Muscle layer of duodenum (tissue), 2 donors: ENCODE results near the gene PTPRD.

Experiments
- H3K27ac ChIP-seq: one replicate; pipeline ENCODE4 v1.7.0; 2013; ENCODE audit warnings: mild to moderate bottlenecking, low read length
- H3K27me3 ChIP-seq: one replicate; pipeline ENCODE4 v1.7.0; 2013; ENCODE audit warnings: low read depth, mild to moderate bottlenecking, control low read depth, low read length
- H3K36me3 ChIP-seq, 2 donors: one replicate each; pipeline ENCODE4 v1.7.0; 2013; ENCODE audit warnings: low read length in 2 of 2, control low read depth in 1 of 2, mild to moderate bottlenecking in 1 of 2; ENCODE audit not compliant: insufficient read depth in 2 of 2, control insufficient read depth in 1 of 2
- H3K4me1 ChIP-seq, 2 donors: one replicate each; pipeline ENCODE4 v1.7.0; 2013; ENCODE audit warnings: low read length in 2 of 2, mild to moderate bottlenecking in 2 of 2, control low read depth in 1 of 2, moderate library complexity in 1 of 2; ENCODE audit not compliant: insufficient read depth in 2 of 2, control insufficient read depth in 1 of 2
- H3K4me3 ChIP-seq, 2 donors: one replicate each; pipeline ENCODE4 v1.7.0; 2013; ENCODE audit warnings: low read length in 2 of 2, low read depth in 1 of 2, mild to moderate bottlenecking in 1 of 2
- H3K9me3 ChIP-seq, 2 donors: one replicate each; pipeline ENCODE4 v1.7.0; 2013; ENCODE audit warnings: low read length in 2 of 2, control low read depth in 1 of 2, mild to moderate bottlenecking in 1 of 2; ENCODE audit not compliant: control insufficient read depth in 1 of 2
- donor health status: healthy.

PTPRD gene

DNA sequence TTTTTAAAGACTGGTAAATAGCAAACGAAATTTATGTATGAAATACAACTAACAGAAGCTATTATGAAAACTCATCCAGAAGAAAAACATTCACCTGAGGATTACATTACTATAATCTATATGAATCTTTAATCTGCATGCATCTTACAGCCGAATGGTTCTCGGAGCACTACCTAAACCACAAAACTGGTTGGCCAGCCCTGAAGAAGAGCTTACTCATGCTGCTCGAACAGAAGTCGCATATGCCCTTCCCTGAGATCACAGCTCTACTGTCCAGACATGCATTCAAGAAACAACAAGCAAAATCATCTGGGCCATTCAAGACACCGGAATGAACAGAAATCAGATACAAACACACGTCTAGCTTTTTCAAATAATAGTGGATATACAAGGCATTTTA, 1882.2 kb downstream of the PTPRD start:
- no peak overlapping the region for H3K4me3 ChIP-seq
- no peaks in the 10 kb centered on the region for H3K36me3 ChIP-seq
- H3K27ac ChIP-seq = no peak overlapping the region
- no peaks in the 10 kb centered on the region for H3K27me3 ChIP-seq
- H3K9me3 ChIP-seq = no peaks in the 10 kb centered on the region
- H3K4me1 ChIP-seq = no peaks in the 10 kb centered on the region

DNA sequence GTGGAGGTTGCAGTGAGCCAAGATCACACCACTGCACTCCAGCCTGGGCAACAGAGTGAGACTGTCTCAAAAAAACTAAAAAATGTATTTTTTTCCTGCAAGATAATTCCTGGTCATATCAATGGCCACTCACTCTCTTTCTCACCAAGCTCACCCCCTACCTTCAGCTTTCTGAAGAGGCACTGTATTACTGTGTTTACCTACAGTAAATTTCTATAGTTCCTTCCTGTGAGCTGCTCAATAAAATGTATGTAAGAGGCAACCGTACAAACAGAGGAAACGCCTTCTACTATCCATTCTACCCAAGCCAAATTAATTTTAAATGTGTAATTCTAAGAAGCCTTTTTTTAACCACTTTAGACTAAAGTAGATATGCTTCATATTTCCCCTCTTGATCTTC, 1883.9 kb downstream of the PTPRD start:
- Histone ChIP-seq H3K4me1 (no peaks in the 10 kb centered on the region), H3K36me3 (no peaks in the 10 kb centered on the region), H3K27me3 (no peaks in the 10 kb centered on the region), H3K9me3 (no peaks in the 10 kb centered on the region), H3K4me3 (no peak overlapping the region), H3K27ac (no peak overlapping the region)

DNA sequence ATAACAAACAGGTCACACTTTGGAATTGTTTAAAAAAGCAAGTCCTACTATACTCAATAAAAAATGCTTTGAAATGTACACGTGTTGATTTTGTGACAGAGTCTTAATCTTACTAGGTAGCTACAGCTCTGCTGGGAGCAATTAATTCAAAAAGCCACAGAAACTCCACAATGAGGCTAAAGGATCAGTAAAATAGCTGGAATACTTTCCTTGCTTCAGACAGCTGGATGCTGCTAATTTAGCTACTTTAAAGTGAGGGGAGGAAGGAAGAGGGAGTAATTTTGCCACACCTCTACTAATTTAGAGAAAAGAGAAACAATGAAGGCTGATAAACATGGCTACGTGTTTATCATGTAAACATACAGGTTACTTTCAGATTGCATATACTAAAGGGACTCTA, 1885.6 kb downstream of the PTPRD start:
- Histone ChIP-seq H3K36me3 (no peaks in the 10 kb centered on the region), H3K9me3 (no peaks in the 10 kb centered on the region), H3K27ac (no peak overlapping the region), H3K27me3 (no peaks in the 10 kb centered on the region), H3K4me1 (no peaks in the 10 kb centered on the region), H3K4me3 (no peak overlapping the region)

DNA sequence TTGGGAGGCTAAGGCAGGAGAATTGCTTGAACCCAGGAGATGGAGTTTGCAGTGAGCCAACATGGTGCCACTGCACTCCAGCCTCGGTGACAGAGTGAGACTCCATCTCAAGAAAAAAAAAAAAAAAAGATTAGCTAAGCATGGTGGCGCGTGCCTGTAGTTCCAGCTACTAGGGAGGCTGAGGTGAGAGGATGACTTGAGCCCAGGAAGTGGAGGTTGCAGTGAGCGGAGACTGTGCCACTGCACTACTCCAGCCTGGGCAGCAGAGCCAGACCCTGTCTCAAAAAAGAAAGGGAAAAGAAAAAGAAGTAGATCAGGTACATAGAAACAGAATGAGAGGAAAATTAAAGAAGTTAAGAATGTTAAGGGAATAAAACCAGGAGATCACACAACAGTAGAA, 1886.1 kb downstream of the PTPRD start:
- Histone ChIP-seq H3K4me3 (no peak overlapping the region), H3K36me3 (no peaks in the 10 kb centered on the region), H3K4me1 (no peaks in the 10 kb centered on the region), H3K27ac (no peak overlapping the region), H3K27me3 (no peaks in the 10 kb centered on the region), H3K9me3 (no peaks in the 10 kb centered on the region)

DNA sequence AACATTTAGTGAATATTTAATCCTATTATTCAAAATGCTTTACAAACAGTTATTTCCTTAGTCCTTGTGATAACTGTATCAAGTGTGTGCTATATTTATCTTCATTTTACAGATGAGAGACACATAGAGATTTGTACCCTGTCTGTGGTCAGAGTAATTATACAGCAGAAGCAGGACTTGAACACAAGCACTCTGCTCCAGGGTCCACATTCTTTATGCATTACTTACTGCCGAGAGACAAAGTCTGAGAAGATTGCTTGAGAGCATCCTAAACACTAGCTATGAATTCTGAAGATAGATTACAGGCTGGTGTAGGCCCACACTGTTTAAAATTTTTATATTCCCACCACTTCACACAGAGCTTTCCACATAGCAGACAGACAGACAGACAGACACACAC, 1887.2 kb downstream of the PTPRD start:
- Histone ChIP-seq H3K9me3 (no peaks in the 10 kb centered on the region), H3K36me3 (no peaks in the 10 kb centered on the region), H3K27ac (no peak overlapping the region), H3K4me3 (no peak overlapping the region), H3K4me1 (no peaks in the 10 kb centered on the region), H3K27me3 (no peaks in the 10 kb centered on the region)

DNA sequence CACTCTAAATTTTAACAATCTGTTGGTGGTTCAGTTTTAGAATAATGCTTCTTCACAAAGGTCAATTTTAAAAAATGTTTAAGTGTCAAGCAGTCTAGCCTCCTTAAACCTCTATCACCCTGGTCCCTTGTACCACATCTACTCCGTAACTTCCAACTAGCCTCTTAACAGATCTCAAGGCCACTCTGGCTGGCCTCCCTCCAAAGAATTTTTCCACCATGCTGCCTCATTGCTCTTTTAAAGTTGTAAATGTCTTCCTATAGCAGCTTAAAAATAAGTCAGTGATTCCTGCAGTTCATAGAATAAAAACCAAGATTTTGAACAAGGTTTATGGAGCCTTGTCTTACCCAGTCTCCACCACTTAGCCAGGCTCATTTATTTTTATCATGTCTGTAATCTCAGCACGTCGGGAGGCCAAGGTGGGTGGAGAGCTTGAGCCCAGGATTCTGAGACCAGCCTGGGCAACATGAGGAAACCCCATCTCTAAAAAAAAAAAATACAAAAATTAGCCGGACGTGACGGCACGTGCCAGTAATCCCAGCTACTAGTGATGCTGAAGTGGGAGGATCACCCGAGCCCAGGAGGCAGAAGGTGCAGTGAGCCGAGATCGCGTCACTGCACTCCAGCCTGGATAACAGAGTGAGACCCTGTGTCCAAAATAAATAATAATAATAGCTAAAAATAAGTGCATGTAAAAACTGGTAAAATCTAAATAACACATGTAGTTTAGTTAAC, 1888.4 kb downstream of the PTPRD start:
- H3K9me3 ChIP-seq = no peaks in the 10 kb centered on the region
- H3K27ac ChIP-seq = no peak overlapping the region
- H3K36me3 ChIP-seq = no peaks in the 10 kb centered on the region
- no peak overlapping the region for H3K4me3 ChIP-seq
- H3K4me1 ChIP-seq = no peaks in the 10 kb centered on the region
- H3K27me3 ChIP-seq = no peaks in the 10 kb centered on the region

DNA sequence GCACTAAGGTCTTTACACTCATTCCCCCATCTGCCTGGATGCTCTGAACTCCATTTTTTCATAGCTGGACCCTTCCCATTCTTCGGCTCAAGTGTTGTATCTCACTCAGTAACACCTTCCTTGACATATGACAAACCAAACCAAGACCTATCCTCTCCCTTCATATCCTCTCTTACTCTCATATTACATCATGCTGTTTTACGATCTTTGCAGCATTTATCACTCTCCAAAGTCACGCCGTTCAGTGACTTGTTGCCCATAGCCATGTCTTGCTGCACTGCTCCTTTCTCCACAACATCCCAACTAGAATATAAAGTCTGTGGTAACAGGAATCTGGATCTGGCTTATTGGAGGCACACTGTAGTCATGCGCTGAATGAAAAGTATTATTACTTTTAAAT, 1889.6 kb downstream of the PTPRD start:
- H3K4me3 ChIP-seq = no peak overlapping the region
- no peaks in the 10 kb centered on the region for H3K4me1 ChIP-seq
- H3K27ac ChIP-seq = no peak overlapping the region
- no peaks in the 10 kb centered on the region for H3K27me3 ChIP-seq
- H3K9me3 ChIP-seq = no peaks in the 10 kb centered on the region
- no peaks in the 10 kb centered on the region for H3K36me3 ChIP-seq

DNA sequence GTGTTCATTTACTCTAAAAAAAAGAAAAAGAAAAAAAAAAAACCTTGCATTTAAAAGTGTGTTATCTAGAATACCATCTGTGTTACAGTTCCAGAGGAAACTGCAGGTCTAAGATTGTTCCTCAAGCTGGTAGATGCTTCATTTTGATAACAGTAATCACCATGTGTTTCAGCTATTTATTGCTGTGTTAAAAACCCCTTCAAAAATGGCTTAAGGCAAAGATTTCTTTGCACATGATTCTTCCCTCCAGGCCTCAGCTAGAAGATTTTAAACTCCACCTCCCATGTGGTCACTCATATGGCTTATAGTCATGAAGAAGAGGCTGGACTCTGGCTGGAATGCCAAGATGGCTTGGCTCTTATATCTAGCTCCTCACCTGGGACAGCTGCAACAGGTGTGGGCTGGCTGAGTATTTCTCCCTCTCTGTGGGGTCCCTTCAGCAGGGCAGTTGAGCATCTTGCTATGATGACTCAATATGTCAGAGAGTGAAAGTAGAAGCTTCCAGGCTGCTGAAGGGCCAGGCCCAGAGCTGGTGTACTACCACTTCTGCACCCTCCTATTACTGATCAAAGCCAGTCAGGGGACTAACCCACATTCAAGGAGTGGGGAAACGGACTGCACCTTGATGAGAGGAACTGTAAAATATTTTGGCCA, 1892.8 kb downstream of the PTPRD start:
- no peaks in the 10 kb centered on the region for H3K9me3 ChIP-seq
- no peaks in the 10 kb centered on the region for H3K27me3 ChIP-seq
- no peak overlapping the region for H3K27ac ChIP-seq
- no peak overlapping the region for H3K4me3 ChIP-seq
- no peaks in the 10 kb centered on the region for H3K36me3 ChIP-seq
- H3K4me1 ChIP-seq = no peaks in the 10 kb centered on the region

DNA sequence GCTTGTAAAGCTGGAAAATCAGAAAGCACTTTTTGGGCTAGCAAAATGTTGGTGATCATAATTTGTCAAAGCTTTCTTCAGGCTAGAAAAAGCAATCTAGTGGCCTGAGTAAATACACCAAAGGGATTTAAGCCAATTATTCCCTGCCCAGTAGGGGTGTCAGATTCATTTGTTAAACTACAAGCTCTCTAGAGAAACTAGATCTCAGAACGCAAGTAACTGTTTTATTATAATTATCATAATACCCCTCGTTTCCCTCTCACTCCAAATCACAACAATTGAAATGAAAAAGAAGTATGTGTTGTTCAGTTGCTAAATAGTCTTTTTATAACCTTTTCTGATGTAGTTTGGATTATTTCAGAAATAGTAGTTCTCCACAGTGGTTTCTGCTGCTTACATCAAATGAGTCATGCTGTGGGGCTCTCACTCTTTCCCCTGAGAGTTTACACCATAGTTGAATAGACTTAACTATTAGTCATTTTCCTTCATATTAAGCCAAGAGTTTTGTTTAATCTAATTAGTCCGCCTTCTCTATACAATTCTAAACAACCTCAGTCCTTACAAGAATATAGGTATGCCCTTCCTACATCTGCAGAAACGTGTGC, 1894.6 kb downstream of the PTPRD start:
- H3K4me1 ChIP-seq = no peaks in the 10 kb centered on the region
- no peak overlapping the region for H3K27ac ChIP-seq
- H3K9me3 ChIP-seq = no peaks in the 10 kb centered on the region
- H3K36me3 ChIP-seq = no peaks in the 10 kb centered on the region
- no peaks in the 10 kb centered on the region for H3K27me3 ChIP-seq
- no peak overlapping the region for H3K4me3 ChIP-seq

DNA sequence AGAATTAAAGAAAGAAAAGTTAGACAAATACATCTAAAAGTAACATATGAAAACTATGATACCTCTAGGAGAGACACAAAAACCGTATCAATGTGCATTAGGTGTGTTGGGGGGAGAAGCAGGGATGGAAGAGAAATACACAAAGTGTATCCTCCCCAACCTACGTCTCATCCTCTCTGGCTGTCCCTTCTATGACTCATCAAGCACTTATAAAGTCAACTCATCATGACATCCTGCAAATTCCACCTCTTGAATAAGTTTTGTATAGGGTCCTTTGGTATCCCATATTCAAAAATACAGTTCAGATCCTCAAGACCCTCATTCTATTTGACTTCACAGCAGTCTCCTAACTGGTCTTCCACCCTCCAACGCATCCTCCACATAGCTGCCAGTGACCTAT, 1895.7 kb downstream of the PTPRD start:
- H3K9me3 ChIP-seq = no peaks in the 10 kb centered on the region
- H3K4me3 ChIP-seq = no peak overlapping the region
- no peaks in the 10 kb centered on the region for H3K36me3 ChIP-seq
- H3K4me1 ChIP-seq = no peaks in the 10 kb centered on the region
- H3K27ac ChIP-seq = no peak overlapping the region
- H3K27me3 ChIP-seq = no peaks in the 10 kb centered on the region

DNA sequence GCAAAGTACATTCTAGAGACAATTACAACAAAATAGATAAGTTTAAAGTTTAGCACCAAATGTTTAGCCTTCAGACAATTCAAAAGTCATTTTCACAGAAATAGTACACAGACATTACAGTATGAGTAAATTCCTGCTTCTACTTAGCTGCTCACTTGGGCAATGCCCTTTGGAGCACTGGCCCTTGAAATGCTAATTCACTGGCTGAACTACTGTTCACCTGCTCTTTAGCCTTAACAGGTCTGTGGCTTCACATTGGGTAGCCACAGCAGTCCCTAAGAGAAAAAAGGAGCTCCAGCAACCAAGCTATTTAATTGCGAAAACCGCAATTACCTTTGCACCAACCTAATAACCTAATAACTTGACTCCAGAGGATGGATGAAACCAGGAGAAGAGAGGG, 1897.0 kb downstream of the PTPRD start:
- Histone ChIP-seq H3K4me3 (no peak overlapping the region), H3K36me3 (no peaks in the 10 kb centered on the region), H3K27ac (no peak overlapping the region), H3K4me1 (no peaks in the 10 kb centered on the region), H3K9me3 (no peaks in the 10 kb centered on the region), H3K27me3 (no peaks in the 10 kb centered on the region)
